SU-DHL-6 (cell line): Measurements from ENCODE around the gene PRR3.

Experiments used
- EZH2phosphoT487 ChIP-seq: fragments of 200-600 bp; sonication (generic), shearing (Covaris generic); conservative IDR thresholded peaks from 2 replicates; pipeline ENCODE4 v1.6.1; 2018; ENCODE audit warnings: mild to moderate bottlenecking, antibody characterized with exemption, low read length, moderate library complexity, mixed read lengths
- TF ChIP-seq, protein P1 (sequence below): fragments of 200-600 bp; sonication (generic); IDR thresholded peaks from one replicate; pipeline ENCODE4 v1.5.1; 2017; ENCODE audit warnings: antibody characterized with exemption, mild to moderate bottlenecking, low read length, moderate library complexity; ENCODE audit not compliant: insufficient read depth, poor library complexity, severe bottlenecking

DNA sequence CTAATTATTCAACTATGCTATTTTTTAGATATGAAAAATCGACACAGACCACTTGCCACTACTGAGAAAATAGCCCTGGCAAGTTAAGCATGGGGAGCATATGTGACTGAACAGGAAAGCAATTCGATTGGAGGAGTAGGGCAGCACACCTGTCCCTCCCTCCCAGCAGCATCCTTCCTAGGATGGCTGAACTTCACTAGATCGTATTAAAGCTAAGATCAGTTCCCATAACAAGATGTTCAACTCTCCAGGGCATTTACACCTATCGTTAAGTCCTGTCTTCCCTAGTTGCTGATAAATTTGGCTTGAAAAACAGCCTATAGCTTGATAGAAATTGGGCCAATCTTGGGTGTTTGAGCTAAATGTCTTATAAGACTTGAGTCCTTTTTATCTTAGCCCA is 53.0 kb downstream of the PRR3 start:
- TF ChIP-seq, protein P1, sequence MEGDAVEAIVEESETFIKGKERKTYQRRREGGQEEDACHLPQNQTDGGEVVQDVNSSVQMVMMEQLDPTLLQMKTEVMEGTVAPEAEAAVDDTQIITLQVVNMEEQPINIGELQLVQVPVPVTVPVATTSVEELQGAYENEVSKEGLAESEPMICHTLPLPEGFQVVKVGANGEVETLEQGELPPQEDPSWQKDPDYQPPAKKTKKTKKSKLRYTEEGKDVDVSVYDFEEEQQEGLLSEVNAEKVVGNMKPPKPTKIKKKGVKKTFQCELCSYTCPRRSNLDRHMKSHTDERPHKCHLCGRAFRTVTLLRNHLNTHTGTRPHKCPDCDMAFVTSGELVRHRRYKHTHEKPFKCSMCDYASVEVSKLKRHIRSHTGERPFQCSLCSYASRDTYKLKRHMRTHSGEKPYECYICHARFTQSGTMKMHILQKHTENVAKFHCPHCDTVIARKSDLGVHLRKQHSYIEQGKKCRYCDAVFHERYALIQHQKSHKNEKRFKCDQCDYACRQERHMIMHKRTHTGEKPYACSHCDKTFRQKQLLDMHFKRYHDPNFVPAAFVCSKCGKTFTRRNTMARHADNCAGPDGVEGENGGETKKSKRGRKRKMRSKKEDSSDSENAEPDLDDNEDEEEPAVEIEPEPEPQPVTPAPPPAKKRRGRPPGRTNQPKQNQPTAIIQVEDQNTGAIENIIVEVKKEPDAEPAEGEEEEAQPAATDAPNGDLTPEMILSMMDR: no peak
- no peak for TF ChIP-seq EZH2phosphoT487
